ENCODE measurements around the gene TMEM248.
"Not testable (repeated sequence)": the region's sequence is repeated elsewhere in the genome, so short reads cannot be mapped to it uniquely, and the experiment has no call there.

TMEM248 gene

GRCh38 chr7:66908598-66908997, 12.4 kb upstream of the TMEM248 start:
- not testable (repeated sequence) for DNase-seq (ENCODE audit: low read depth in 2 of 2)

- DNase-seq (ENCODE audit: low read depth in 2 of 2) = no peak
Observed at GRCh38 chr7:66910789-66911188, 10.2 kb upstream of the TMEM248 start.

GRCh38 chr7:66911191-66911590, 9.8 kb upstream of the TMEM248 start:
- DNase-seq (ENCODE audit: low read depth in 2 of 2) = not testable (repeated sequence)

- DNase-seq (ENCODE audit: low read depth in 2 of 2) = no peak
Observed at GRCh38 chr7:66912195-66912594, 8.8 kb upstream of the TMEM248 start.

GRCh38 chr7:66913118-66914037, 7.6 kb upstream of the TMEM248 start:
- no peak for DNase-seq (ENCODE audit: low read depth in 2 of 2)

GRCh38 chr7:66917904-66918303, 3.1 kb upstream of the TMEM248 start:
- not testable (repeated sequence) for DNase-seq (ENCODE audit: low read depth in 2 of 2)

- no peak for DNase-seq (ENCODE audit: low read depth in 2 of 2)
Observed at GRCh38 chr7:66919304-66919703, 1.7 kb upstream of the TMEM248 start.

GRCh38 chr7:66919704-66920103, 1.3 kb upstream of the TMEM248 start:
- DNase-seq (ENCODE audit: low read depth in 2 of 2) = no peak

GRCh38 chr7:66920256-66920655, 769 bp upstream of the TMEM248 start:
- DNase-seq (ENCODE audit: low read depth in 2 of 2) = no peak

GRCh38 chr7:66921396-66921917, 432 bp downstream of the TMEM248 start:
- DNase-seq (ENCODE audit: low read depth in 2 of 2) = no peak

- DNase-seq (ENCODE audit: low read depth in 2 of 2) = no peak
Observed at GRCh38 chr7:66921918-66922486, 977 bp downstream of the TMEM248 start.

GRCh38 chr7:66925255-66925654, 4.2 kb downstream of the TMEM248 start:
- no peak for DNase-seq (ENCODE audit: low read depth in 2 of 2)

GRCh38 chr7:66927348-66927948, 6.4 kb downstream of the TMEM248 start:
- no peak for DNase-seq (ENCODE audit: low read depth in 2 of 2)

- no peak for DNase-seq (ENCODE audit: low read depth in 2 of 2)
Observed at GRCh38 chr7:66928388-66928787, 7.4 kb downstream of the TMEM248 start.

- DNase-seq (ENCODE audit: low read depth in 2 of 2) = no peak
Observed at GRCh38 chr7:66929165-66929564, 8.1 kb downstream of the TMEM248 start.

GRCh38 chr7:66929935-66930334, 8.9 kb downstream of the TMEM248 start:
- no peak for DNase-seq (ENCODE audit: low read depth in 2 of 2)

GRCh38 chr7:66930341-66930740, 9.3 kb downstream of the TMEM248 start:
- no peak for DNase-seq (ENCODE audit: low read depth in 2 of 2)

GRCh38 chr7:66933469-66933868, 12.4 kb downstream of the TMEM248 start:
- DNase-seq (ENCODE audit: low read depth in 2 of 2) = no peak

GRCh38 chr7:66937940-66938339, 16.9 kb downstream of the TMEM248 start:
- DNase-seq (ENCODE audit: low read depth in 2 of 2) = no peak

GRCh38 chr7:66939325-66939724, 18.3 kb downstream of the TMEM248 start:
- no peak for DNase-seq (ENCODE audit: low read depth in 2 of 2)

GRCh38 chr7:66946545-66946944, 25.5 kb downstream of the TMEM248 start:
- no peak for DNase-seq (ENCODE audit: low read depth in 2 of 2)

- no peak for DNase-seq (ENCODE audit: low read depth in 2 of 2)
Observed at GRCh38 chr7:66948480-66949109, 27.6 kb downstream of the TMEM248 start.
